H7 (cell line): Measurements from ENCODE around the gene PRKCB. TPM values are rescaled to one million over a fixed set of nuclear protein-coding genes. Genes with fewer than 3 reads are reported as not detected.

Experiments
- DNase-seq: peaks from one replicate; pipeline ENCODE4 v3.0.0; 2012
- H3K27me3 ChIP-seq: 2 replicates; pipeline ENCODE4 v1.6.0; 2011; ENCODE audit warnings: mild to moderate bottlenecking, low read length; ENCODE audit not compliant: control insufficient read depth, insufficient read depth
- H3K36me3 ChIP-seq: replicated peaks from 2 replicates; pipeline ENCODE4 v1.5.1; 2011; ENCODE audit warnings: low read length; ENCODE audit not compliant: control insufficient read depth, insufficient read depth
- H3K4me3 ChIP-seq: 2 replicates; pipeline ENCODE4 v1.5.1; 2011; ENCODE audit warnings: low read depth, mild to moderate bottlenecking, control low read depth, low read length, moderate library complexity; ENCODE audit not compliant: insufficient read depth
- total RNA-seq: library from RNA; depleted of rRNA; stranded (reverse); fragments of >200 nt; shearing (Covaris generic); gene quantifications from 2 replicates; pipeline ENCODE4 v1.2.3, GENCODE V29; 2014

PRKCB gene
- total RNA-seq, 1 experiment from 2014 or later: 0.80 TPM

GRCh38 chr16:24069036-24069590, 233.3 kb downstream of the PRKCB start:
- Histone ChIP-seq H3K4me3 (no peak overlapping the region), H3K36me3 (no peaks in the 10 kb centered on the region), H3K27me3 (no peaks in the 10 kb centered on the region)
- no peak for DNase-seq

- H3K36me3 ChIP-seq: no peaks in the 10 kb centered on the region
- DNase-seq: peak; percentile 85
- no peak overlapping the region for H3K4me3 ChIP-seq
- no peaks in the 10 kb centered on the region for H3K27me3 ChIP-seq
Measured at GRCh38 chr16:24070851-24071250, 235.1 kb downstream of the PRKCB start.

GRCh38 chr16:24071666-24072360, 236.0 kb downstream of the PRKCB start:
- Histone ChIP-seq H3K36me3 (no peaks in the 10 kb centered on the region), H3K27me3 (no peaks in the 10 kb centered on the region), H3K4me3 (no peak overlapping the region)
- no peak for DNase-seq

GRCh38 chr16:24073321-24073720, 237.5 kb downstream of the PRKCB start:
- H3K36me3 ChIP-seq: no peaks in the 10 kb centered on the region

GRCh38 chr16:24074574-24074973, 238.8 kb downstream of the PRKCB start:
- DNase-seq: no peak
- Histone ChIP-seq H3K36me3 (no peaks in the 10 kb centered on the region), H3K4me3 (no peak overlapping the region), H3K27me3 (no peaks in the 10 kb centered on the region)

More at GRCh38 chr16:24073321-24073720, 237.5 kb downstream of the PRKCB start:
- no peak overlapping the region for H3K4me3 ChIP-seq
- DNase-seq: no peak
- no peaks in the 10 kb centered on the region for H3K27me3 ChIP-seq

GRCh38 chr16:24075302-24075701, 239.5 kb downstream of the PRKCB start:
- no peak overlapping the region for H3K4me3 ChIP-seq
- no peak for DNase-seq
- H3K27me3 ChIP-seq: no peaks in the 10 kb centered on the region
- no peaks in the 10 kb centered on the region for H3K36me3 ChIP-seq

- peak; percentile 13 for DNase-seq
- H3K4me3 ChIP-seq: no peak overlapping the region
- no peaks in the 10 kb centered on the region for H3K36me3 ChIP-seq
- no peaks in the 10 kb centered on the region for H3K27me3 ChIP-seq
Measured at GRCh38 chr16:24075931-24076716, 240.3 kb downstream of the PRKCB start.

- H3K27me3 ChIP-seq: no peaks in the 10 kb centered on the region
- H3K36me3 ChIP-seq: no peaks in the 10 kb centered on the region
- H3K4me3 ChIP-seq: no peak overlapping the region
- DNase-seq: no peak
Measured at GRCh38 chr16:24077292-24077691, 241.5 kb downstream of the PRKCB start.

GRCh38 chr16:24077966-24078365, 242.2 kb downstream of the PRKCB start:
- no peak for DNase-seq
- no peaks in the 10 kb centered on the region for H3K36me3 ChIP-seq
- H3K4me3 ChIP-seq: no peak overlapping the region
- no peaks in the 10 kb centered on the region for H3K27me3 ChIP-seq

- no peak for DNase-seq
- Histone ChIP-seq H3K27me3 (no peaks in the 10 kb centered on the region), H3K4me3 (no peak overlapping the region), H3K36me3 (no peaks in the 10 kb centered on the region)
Measured at GRCh38 chr16:24085666-24086065, 249.9 kb downstream of the PRKCB start.

- H3K27me3 ChIP-seq: no peaks in the 10 kb centered on the region
- no peak for DNase-seq
- no peak overlapping the region for H3K4me3 ChIP-seq
- H3K36me3 ChIP-seq: no peaks in the 10 kb centered on the region; the same call in 1 of the 2 replicates
Measured at GRCh38 chr16:24087891-24088410, 252.2 kb downstream of the PRKCB start.

GRCh38 chr16:24088767-24089166, 253.0 kb downstream of the PRKCB start:
- DNase-seq: no peak
- no peak overlapping the region for H3K4me3 ChIP-seq
- H3K36me3 ChIP-seq: no peaks in the 10 kb centered on the region; the same call in 1 of the 2 replicates
- no peaks in the 10 kb centered on the region for H3K27me3 ChIP-seq

GRCh38 chr16:24091125-24091524, 255.3 kb downstream of the PRKCB start:
- Histone ChIP-seq H3K27me3 (no peaks in the 10 kb centered on the region), H3K4me3 (no peak overlapping the region), H3K36me3 (no peaks in the 10 kb centered on the region; the same call in none of the 2 replicates)
- no peak for DNase-seq

GRCh38 chr16:24093049-24093448, 257.3 kb downstream of the PRKCB start:
- no peaks in the 10 kb centered on the region for H3K27me3 ChIP-seq
- no peak overlapping the region for H3K4me3 ChIP-seq
- DNase-seq: no peak
- H3K36me3 ChIP-seq: no peaks in the 10 kb centered on the region; the same call in none of the 2 replicates

- Histone ChIP-seq H3K4me3 (no peak overlapping the region), H3K27me3 (no peaks in the 10 kb centered on the region), H3K36me3 (no peaks in the 10 kb centered on the region; the same call in none of the 2 replicates)
- DNase-seq: no peak
Measured at GRCh38 chr16:24094660-24095059, 258.9 kb downstream of the PRKCB start.
